RPMI8226 (cell line): ENCODE measurements around the gene CXorf49.

Experiments used
- DNase-seq: peaks from one replicate; pipeline ENCODE4 v3.0.0-alpha.2; 2015

The CXorf49 gene

DNA sequence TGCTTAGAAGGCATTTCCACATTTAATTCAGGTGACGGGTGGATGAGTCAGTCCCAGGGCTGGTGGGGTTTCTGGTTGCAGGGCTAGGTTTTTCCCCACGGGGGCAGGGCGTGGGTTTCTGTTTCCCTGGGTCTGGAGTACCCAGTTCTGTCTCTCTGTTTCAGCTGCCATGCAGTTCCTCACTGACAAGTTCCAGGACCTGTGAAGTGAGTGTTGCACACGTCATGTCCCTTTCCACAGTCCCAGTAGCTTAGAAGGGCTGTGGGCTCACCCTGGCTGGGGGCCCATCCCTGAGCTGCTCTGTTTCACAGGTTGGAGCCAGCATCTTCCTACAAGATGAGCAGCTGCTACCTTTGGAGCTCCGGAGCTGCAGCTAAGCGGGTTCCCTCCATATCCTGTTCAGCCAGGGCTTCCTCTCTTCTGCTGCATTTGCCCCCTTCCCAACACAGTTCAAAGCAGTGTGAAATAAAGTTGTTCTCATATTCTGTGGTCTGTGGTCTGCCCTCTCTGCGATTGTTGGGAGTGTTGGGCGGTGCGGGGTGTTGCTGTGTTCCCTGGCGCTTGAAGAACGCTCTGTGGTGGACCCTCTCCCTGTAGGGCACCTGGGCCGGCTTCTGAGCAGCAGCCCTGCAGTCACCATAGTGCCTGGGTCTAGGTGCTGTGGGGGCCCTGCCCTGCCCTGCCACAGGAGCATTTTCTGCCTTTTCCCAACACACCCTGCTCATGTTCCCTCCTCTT lies 46.9 kb downstream of the CXorf49 start:
- DNase-seq: no peak

GRCh38 chrX:71669947-71670346 lies 48.1 kb downstream of the CXorf49 start:
- peak; percentile 38 for DNase-seq

GRCh38 chrX:71669492-71669891 lies 48.6 kb downstream of the CXorf49 start:
- DNase-seq: no peak

GRCh38 chrX:71668248-71668595 lies 49.9 kb downstream of the CXorf49 start:
- no peak for DNase-seq

- no peak for DNase-seq
Measured at GRCh38 chrX:71667328-71668247, 50.5 kb downstream of the CXorf49 start, which contains the start of gene LOC101059915. LOC101059915 (plus strand) TSS chrX:71667546.

- DNase-seq: no peak
Measured at GRCh38 chrX:71666240-71667223, 51.6 kb downstream of the CXorf49 start.

DNA sequence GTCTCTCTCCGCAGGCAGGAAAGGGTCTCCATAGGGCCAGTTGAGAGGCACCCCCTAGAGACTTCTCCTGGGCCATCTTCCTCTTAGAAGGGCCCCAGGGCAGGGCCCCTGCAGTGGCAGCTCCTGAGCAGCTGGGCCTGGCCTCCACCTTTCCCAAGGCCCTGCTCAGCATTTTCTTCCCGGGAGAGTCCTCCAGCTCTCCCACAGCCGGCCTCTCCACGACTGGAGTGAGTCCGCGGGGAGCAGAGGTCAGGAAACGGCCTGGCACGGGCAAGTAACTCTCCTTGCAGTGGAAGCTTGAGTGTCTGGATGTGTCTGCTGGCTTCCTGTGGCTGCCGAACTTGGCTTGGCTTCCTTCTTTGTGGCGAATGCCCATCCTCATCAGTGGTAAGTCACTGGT lies 52.3 kb downstream of the CXorf49 start:
- DNase-seq: no peak

DNA sequence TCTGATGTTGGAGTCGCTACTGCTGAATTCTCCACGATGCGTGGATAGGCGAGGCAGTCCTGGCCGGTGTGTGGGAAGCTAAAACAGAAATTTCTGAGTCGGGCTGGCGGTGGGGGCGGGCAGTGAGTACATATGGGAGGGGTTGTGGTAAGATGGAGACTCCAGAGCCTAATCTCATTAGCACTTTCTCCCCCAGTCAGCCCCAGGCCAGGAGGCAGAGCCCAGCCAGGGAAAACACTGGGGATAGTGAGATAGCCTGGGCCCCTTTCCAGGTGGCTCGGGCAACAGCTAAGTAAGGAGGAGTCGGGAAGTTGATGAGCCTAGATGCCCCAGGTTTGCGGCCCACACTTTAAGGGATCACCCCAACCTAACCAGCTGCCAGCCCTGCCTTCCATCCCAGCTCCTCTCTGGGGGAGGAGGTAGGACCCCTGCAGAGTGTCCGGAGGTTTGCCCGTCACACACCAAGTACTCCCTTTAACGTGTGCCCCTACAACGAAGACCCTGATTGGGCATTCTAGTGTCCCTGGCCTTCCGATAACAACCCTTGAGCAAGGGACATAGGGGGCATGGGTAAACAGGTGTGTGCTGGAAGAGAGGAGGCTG lies 53.1 kb downstream of the CXorf49 start:
- DNase-seq: no peak
